HG02763 (cell line): ENCODE measurements around the gene MCF2L.

Source experiments
- ATAC-seq: cut with Tn5 transposase; IDR thresholded peaks from one replicate; pipeline ENCODE4 v1.9.1; 2021; ENCODE audit warnings: mild to moderate bottlenecking, moderate library complexity; ENCODE audit not compliant: unreplicated experiment

The MCF2L gene

GRCh38 chr13:112997188-112998130 is 28.4 kb downstream of the MCF2L start:
- no peak for ATAC-seq

- ATAC-seq: no peak
Measured at GRCh38 chr13:112998521-112999280, 29.7 kb downstream of the MCF2L start.

- ATAC-seq: no peak
Measured at GRCh38 chr13:112999414-113000177, 30.6 kb downstream of the MCF2L start.

GRCh38 chr13:113000575-113000974 is 31.6 kb downstream of the MCF2L start:
- no peak for ATAC-seq

GRCh38 chr13:113001241-113002140 is 32.5 kb downstream of the MCF2L start:
- ATAC-seq: no peak

GRCh38 chr13:113002206-113002912 is 33.3 kb downstream of the MCF2L start:
- ATAC-seq: no peak

- ATAC-seq: no peak
Measured at GRCh38 chr13:113002913-113003290, 33.9 kb downstream of the MCF2L start.

GRCh38 chr13:113004126-113004525 is 35.1 kb downstream of the MCF2L start:
- ATAC-seq: no peak

- no peak for ATAC-seq
Measured at GRCh38 chr13:113005076-113005865, 36.3 kb downstream of the MCF2L start.

- no peak for ATAC-seq
Measured at GRCh38 chr13:113005997-113006396, 37.0 kb downstream of the MCF2L start.

- no peak for ATAC-seq
Measured at GRCh38 chr13:113006660-113007059, 37.6 kb downstream of the MCF2L start.

- no peak for ATAC-seq
Measured at GRCh38 chr13:113008851-113009250, 39.8 kb downstream of the MCF2L start.

- no peak for ATAC-seq
Measured at GRCh38 chr13:113009743-113010509, 40.9 kb downstream of the MCF2L start.

GRCh38 chr13:113010510-113010865 is 41.5 kb downstream of the MCF2L start:
- no peak for ATAC-seq

GRCh38 chr13:113013303-113013702 is 44.3 kb downstream of the MCF2L start:
- ATAC-seq: no peak

GRCh38 chr13:113013878-113014751 is 45.1 kb downstream of the MCF2L start:
- ATAC-seq: no peak
